Endothelial cell of umbilical vein (primary cell): ENCODE results near the gene EEA1. TPM values are rescaled to one million over a fixed set of nuclear protein-coding genes. Genes with fewer than 3 reads are reported as not detected.

Experiments
- BruUV-seq: library from RNA; stranded (reverse); fragments of 400-500 nt; replicated peaks from 2 replicates; lab custom pipeline; 2021; lab: Mats Ljungman, UMichigan
- CTCF ChIA-PET: fragments of 300-600, 350-600 bp; sonication (Branson Sonifier 250); formaldehyde crosslinking; loops from one replicate; lab custom pipeline; 2021; ENCODE audit warnings: antibody characterized with exemption, inconsistent platforms; lab: Charles Lee
- POLR2A ChIA-PET: fragments of 300-600, 350-600 bp; sonication (Branson Sonifier 250); formaldehyde crosslinking; loops from one replicate; lab custom pipeline; 2021; ENCODE audit warnings: antibody characterized with exemption, inconsistent platforms; lab: Charles Lee
- DNase-seq: peaks from one replicate; pipeline ENCODE4 v3.0.0-alpha.2; 2011; ENCODE audit warnings: low read depth, low spot score
- FAIRE-seq: peaks from 2 replicates; lab custom pipeline; 2011; peaks lifted over from hg19 to GRCh38; lab: Jason Lieb, UNC
- H2AFZ ChIP-seq: 2 replicates; pipeline ENCODE4 v1.6.0; 2012; ENCODE audit warnings: low read depth, low read length, control low read depth, inconsistent platforms
- H3K27ac ChIP-seq: 2 replicates; pipeline ENCODE4 v1.5.1; 2011; ENCODE audit warnings: low read depth, mild to moderate bottlenecking, control low read depth, low read length, moderate library complexity; ENCODE audit not compliant: insufficient read depth
- H3K27me3 ChIP-seq, 2 experiments: 2 replicates each; pipeline versions ENCODE4 v1.6.0 to v1.6.1; 2011; ENCODE audit warnings: low read length in 2 of 2, mixed read lengths in 1 of 2; ENCODE audit not compliant: control insufficient read depth in 2 of 2, insufficient read depth in 2 of 2
- H3K36me3 ChIP-seq, 2 experiments: 2 replicates in 1 of 2; 3 replicates in 1 of 2; pipeline ENCODE4 v1.5.1; 2011; ENCODE audit warnings: low read length in 2 of 2, mild to moderate bottlenecking in 1 of 2, moderate library complexity in 1 of 2; ENCODE audit not compliant: control insufficient read depth in 2 of 2, insufficient read depth in 2 of 2; ENCODE audit errors: extremely low read depth in 1 of 2
- H3K4me1 ChIP-seq: 3 replicates; pipeline ENCODE4 v1.5.1; 2011; ENCODE audit warnings: mild to moderate bottlenecking, low read length; ENCODE audit not compliant: control insufficient read depth, insufficient read depth; ENCODE audit errors: extremely low read depth
- H3K4me2 ChIP-seq: 2 replicates; pipeline ENCODE4 v1.6.1; 2011; ENCODE audit warnings: low read length, control low read depth, mixed read lengths; ENCODE audit not compliant: insufficient read depth
- H3K4me3 ChIP-seq, 3 experiments: fragments of 200-600 bp in 1 of 3; sonication (generic), shearing (Covaris generic) in 1 of 3; replicated peaks in 1 of 3; 2 replicates each; pipeline ENCODE4 v1.5.1; 2011 to 2016; ENCODE audit warnings: control low read depth in 3 of 3, low read length in 3 of 3, mild to moderate bottlenecking in 2 of 3, inconsistent platforms in 1 of 3, low read depth in 1 of 3, moderate library complexity in 1 of 3; ENCODE audit not compliant: insufficient read depth in 1 of 3
- H3K79me2 ChIP-seq: 2 replicates; pipeline ENCODE4 v1.6.0; 2012; ENCODE audit warnings: low read length, inconsistent platforms; ENCODE audit not compliant: control insufficient read depth, insufficient read depth
- H3K9ac ChIP-seq: replicated peaks from 2 replicates; pipeline ENCODE3; 2011; ENCODE audit warnings: low read length, control low read depth; ENCODE audit not compliant: insufficient read depth; ENCODE audit errors: extremely low read depth
- H3K9me1 ChIP-seq: replicated peaks from 3 replicates; pipeline ENCODE4 v1.6.0; 2011; ENCODE audit warnings: mild to moderate bottlenecking, low read length; ENCODE audit not compliant: control insufficient read depth, insufficient read depth; ENCODE audit errors: extremely low read depth
- H3K9me3 ChIP-seq: replicated peaks from 2 replicates; pipeline ENCODE4 v1.5.1; 2012; ENCODE audit warnings: low read length, inconsistent platforms; ENCODE audit not compliant: control insufficient read depth, insufficient read depth
- H4K20me1 ChIP-seq: replicated peaks from 2 replicates; pipeline ENCODE3; 2011; ENCODE audit warnings: mild to moderate bottlenecking, low read length; ENCODE audit not compliant: control insufficient read depth, insufficient read depth; ENCODE audit errors: extremely low read depth
- CTCF ChIP-seq, 2 donors: IDR thresholded peaks; 1 replicate in 1 of 2; 2 replicates in 1 of 2; pipeline ENCODE4 v1.5.1; 2011; ENCODE audit warnings: low read length in 2 of 2, mild to moderate bottlenecking in 2 of 2, moderate library complexity in 2 of 2, control low read depth in 1 of 2, inconsistent platforms in 1 of 2, low read depth in 1 of 2; ENCODE audit not compliant: insufficient read depth in 1 of 2; ENCODE audit errors: extremely low read depth in 1 of 2
- EZH2 ChIP-seq: IDR thresholded peaks from 2 replicates; pipeline ENCODE4 v1.6.1; 2012; ENCODE audit warnings: borderline replicate concordance, low read depth, mild to moderate bottlenecking, moderate library complexity, low read length, inconsistent platforms; ENCODE audit not compliant: severe bottlenecking
- FOS ChIP-seq: IDR thresholded peaks from 2 replicates; pipeline ENCODE4 v1.6.1; 2011; ENCODE audit warnings: mild to moderate bottlenecking, low read length, moderate library complexity, borderline replicate concordance; ENCODE audit not compliant: insufficient read depth
- GATA2 ChIP-seq: IDR thresholded peaks from 2 replicates; pipeline ENCODE4 v1.7.0; 2011; ENCODE audit warnings: low read depth, mild to moderate bottlenecking, moderate library complexity, mixed read lengths, low read length; ENCODE audit not compliant: insufficient read length, insufficient read depth
- JUN ChIP-seq: IDR thresholded peaks from 2 replicates; pipeline ENCODE4 v1.6.1; 2011; ENCODE audit warnings: borderline replicate concordance, low read depth; ENCODE audit not compliant: insufficient read length, insufficient read depth
- MAX ChIP-seq: IDR thresholded peaks from 2 replicates; pipeline ENCODE4 v1.6.1; 2011; ENCODE audit not compliant: insufficient read depth, insufficient read length
- MYC ChIP-seq: IDR thresholded peaks from one replicate; pipeline ENCODE4 v1.6.1; 2011; ENCODE audit warnings: mild to moderate bottlenecking, low read depth, low read length
- POLR2A ChIP-seq: IDR thresholded peaks from 2 replicates; pipeline ENCODE4 v1.6.1; 2012; ENCODE audit warnings: low read depth, mild to moderate bottlenecking, control low read depth, low read length
- POLR2AphosphoS5 ChIP-seq: IDR thresholded peaks from 2 replicates; pipeline ENCODE4 v1.6.1; 2012; ENCODE audit warnings: low read depth, mild to moderate bottlenecking, control low read depth, low read length, moderate library complexity; ENCODE audit not compliant: insufficient read depth
- dilution Hi-C: fragments of 300-500 bp; cut with MboI; formaldehyde crosslinking; loops from one replicate; pipeline ENCODE4 v1.15.0; 2019; ENCODE audit warnings: low sequenced_read_pairs; ENCODE audit not compliant: extremely low pct_ligation_motif_present
- intact Hi-C: fragments of 100-400 bp; cut with micrococcal nuclease; formaldehyde crosslinking; loops from one replicate; pipeline ENCODE4 v1.10.0; 2022
- polyA plus RNA-seq, 4 experiments: library from polyadenylated mRNA; depleted of rRNA in 3 of 4; stranded (reverse) in 3 of 4; unstranded in 1 of 4; fragments of >200 nt; gene quantifications; 2 replicates each; pipeline versions ENCODE4 v1.2.1 to v1.2.3, GENCODE V29; 2011 to 2012; ENCODE audit warnings: missing spikeins in 1 of 4
- total RNA-seq: library from RNA; stranded (reverse); gene quantifications from 2 replicates; pipeline ENCODE4 v1.2.3, GENCODE V29; 2021

Gene EEA1
- total and polyA plus RNA-seq, 2 donors (not counting 3 experiments of a cell fraction or from before 2014, with no cell fraction given) = 2.6 to 38.8 TPM

- ChIA-PET POLR2A (interaction anchor here (0.6 kb wide), 1 partner anchor 799 kb away, joined by 5 read pairs; no protein-coding TSS in a partner anchor), CTCF (interaction anchor here (1.3 to 2.5 kb wide), 3 partner anchors 12 to 84 kb away, joined by 3 to 7 read pairs (median 3); partner anchors contain the start of gene EEA1)
- Histone ChIP-seq H3K4me1 (no peaks in the 10 kb centered on the region), H3K36me3 (no peaks in the 10 kb centered on the region), H3K9ac (no peak overlapping the region), H3K27me3 (no peaks in the 10 kb centered on the region), H3K4me2 (no peak overlapping the region), H3K79me2 (peaks cover 90% of the 10 kb centered on the region), H3K4me3 (no peak overlapping the region), H4K20me1 (peaks cover 2% of the 10 kb centered on the region), H3K9me3 (peaks cover 2% of the 10 kb centered on the region), H3K27ac (no peak overlapping the region), H3K9me1 (no peaks in the 10 kb centered on the region), H2AFZ (no peak overlapping the region)
- TF ChIP-seq MAX (no peak), FOS (no peak)
- dilution Hi-C loops (no loop called here), intact Hi-C loops (no loop called here)
- BruUV-seq = no TSS peak
- FAIRE-seq (no peak), DNase-seq (no peak)
Measured at GRCh38 chr12:92911339-92911738, 17.8 kb downstream of the EEA1 start.

DNA sequence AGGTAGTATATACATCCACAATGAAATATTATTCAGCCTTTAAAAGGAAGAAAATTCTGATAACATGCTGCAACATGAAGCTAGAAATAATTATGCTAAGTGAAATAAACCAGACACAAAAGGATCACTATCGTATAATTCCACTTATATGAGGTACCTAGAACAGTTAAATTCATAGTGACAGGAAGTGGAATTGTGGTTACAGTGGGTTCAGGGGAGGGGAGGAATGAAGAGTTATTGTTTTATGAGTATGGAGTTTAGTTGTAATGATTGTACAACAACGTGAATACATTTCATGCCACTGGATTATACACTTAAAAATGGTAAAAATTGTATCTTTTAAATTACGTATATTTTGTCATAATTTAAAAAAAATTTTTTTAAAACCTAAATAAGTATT lies 21.0 kb downstream of the EEA1 start:
- TF ChIP-seq GATA2 (no peak), EZH2 (no peak), JUN (no peak), MAX (no peak), CTCF (IDR thresholded peaks at IDR 0.05; ENCODE audit: extremely low read depth in 1 of 2, insufficient read depth in 1 of 2, low read depth in 1 of 2, low read length in 2 of 2) (no peak), POLR2A (no peak), POLR2AphosphoS5 (no peak), FOS (no peak), MYC (no peak)
- Histone ChIP-seq H3K27ac (no peak overlapping the region), H3K4me3 (no peak overlapping the region), H3K9me1 (no peaks in the 10 kb centered on the region), H3K36me3 (no peaks in the 10 kb centered on the region), H3K27me3 (no peaks in the 10 kb centered on the region), H3K9me3 (peaks cover 2% of the 10 kb centered on the region), H3K79me2 (peaks cover 82% of the 10 kb centered on the region), H3K4me1 (no peaks in the 10 kb centered on the region), H3K9ac (no peak overlapping the region), H4K20me1 (peaks cover 3% of the 10 kb centered on the region), H3K4me2 (no peak overlapping the region), H2AFZ (no peak overlapping the region)
- ChIA-PET CTCF (no interaction called here), POLR2A (no interaction called here)
- FAIRE-seq = no peak
- no peak for DNase-seq
- no TSS peak for BruUV-seq
- intact Hi-C loops = no loop called here
- dilution Hi-C loops = no loop called here
